Peyer's patch (tissue), 4 donors: ENCODE data around the gene MOB3C.

Experiments used
- CTCF ChIP-seq, 6 experiments: fragments of 450-650 bp in 4 of 6; fragments of 200-600 bp in 2 of 6; sonication (generic) in 1 of 6; IDR thresholded peaks; one replicate each; pipeline ENCODE4 v1.5.1; 2017 to 2019; ENCODE audit warnings: antibody characterized with exemption in 6 of 6, mild to moderate bottlenecking in 3 of 6, moderate library complexity in 1 of 6
- POLR2A ChIP-seq, 2 donors: fragments of 450-650 bp; IDR thresholded peaks; one replicate each; pipeline ENCODE4 v1.5.1; 2017; ENCODE audit warnings: antibody characterized with exemption in 2 of 2, mild to moderate bottlenecking in 2 of 2, moderate library complexity in 2 of 2

DNA sequence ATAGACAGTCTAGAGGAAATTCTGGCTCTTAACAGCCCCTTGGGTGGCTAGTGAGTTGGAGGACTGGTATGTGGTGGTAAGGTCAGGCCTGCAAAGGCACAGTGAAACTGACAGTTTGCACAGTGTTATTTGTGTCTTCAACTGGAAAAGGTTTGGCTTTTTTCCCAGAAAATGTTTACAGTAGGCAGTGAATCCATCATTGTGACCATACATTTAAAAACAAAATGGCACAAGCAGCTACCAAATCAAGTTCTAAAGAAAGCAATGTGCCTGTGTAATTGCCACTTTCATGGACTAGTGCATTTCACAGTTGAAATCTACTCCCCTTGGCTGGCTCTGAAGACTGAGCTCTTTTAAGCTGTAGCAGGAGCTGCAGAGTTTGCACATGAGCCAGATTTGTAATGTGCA lies 26.8 kb upstream of the MOB3C start:
- TF ChIP-seq CTCF (IDR thresholded peaks at IDR 0.05): no peak
- no peak for TF ChIP-seq POLR2A (IDR thresholded peaks at IDR 0.05)
